ENCODE data around the gene PHYHD1. TPM values are rescaled to one million over a fixed set of nuclear protein-coding genes. Genes with fewer than 3 reads are reported as not detected.
"Not testable (repeated sequence)": the region's sequence is repeated elsewhere in the genome, so short reads cannot be mapped to it uniquely, and the experiment has no call there.

PHYHD1 gene
- total RNA-seq, 3 donors from 2014 or later: 24.3 to 67.0 (median 44.8) TPM

GRCh38 chr9:128940271-128940921, 19.6 kb downstream of the PHYHD1 start:
- intact Hi-C loops (cut with DNase I; ENCODE audit: low total_unique reads): loop anchor here (5.0 kb wide), 1 partner anchor 582 kb away; no protein-coding TSS in a partner anchor
- H3K4me1 ChIP-seq: no peaks in the 10 kb centered on the region
- no peaks in the 10 kb centered on the region for H3K27me3 ChIP-seq
- TF ChIP-seq POLR2A (IDR thresholded peaks at IDR 0.05) (no peak), CTCF (IDR thresholded peaks at IDR 0.05) (no peak), POLR2AphosphoS5 (IDR thresholded peaks at IDR 0.05) (no peak)
- no peak overlapping the region for H3K4me3 ChIP-seq
- no peaks in the 10 kb centered on the region for H3K9me3 ChIP-seq
- DNase-seq (ENCODE audit: low spot score in 2 of 2): no peak
- H3K27ac ChIP-seq: peak overlapping the region; percentile 48 to 58
- no peaks in the 10 kb centered on the region for H3K36me3 ChIP-seq

GRCh38 chr9:128940946-128941755, 20.4 kb downstream of the PHYHD1 start:
- Histone ChIP-seq H3K36me3 (no peaks in the 10 kb centered on the region), H3K27ac (peak overlapping the region; percentile 48 to 58), H3K9me3 (no peaks in the 10 kb centered on the region), H3K4me3 (no peak overlapping the region), H3K27me3 (no peaks in the 10 kb centered on the region), H3K4me1 (no peaks in the 10 kb centered on the region)
- intact Hi-C loops (cut with DNase I; ENCODE audit: low total_unique reads): loop anchor here (5.0 kb wide), 1 partner anchor 581 kb away; no protein-coding TSS in a partner anchor
- DNase-seq (ENCODE audit: low spot score in 2 of 2): no peak
- TF ChIP-seq POLR2AphosphoS5 (IDR thresholded peaks at IDR 0.05) (no peak), CTCF (IDR thresholded peaks at IDR 0.05) (no peak), POLR2A (IDR thresholded peaks at IDR 0.05) (no peak)

GRCh38 chr9:128943832-128944620, 23.2 kb downstream of the PHYHD1 start:
- intact Hi-C loops (cut with DNase I; ENCODE audit: low total_unique reads): loop anchor here (5.0 kb wide), 1 partner anchor 578 kb away; no protein-coding TSS in a partner anchor
- no peak for TF ChIP-seq POLR2A (IDR thresholded peaks at IDR 0.05)
- TF ChIP-seq POLR2AphosphoS5 (IDR thresholded peaks at IDR 0.05): no peak
- TF ChIP-seq CTCF (IDR thresholded peaks at IDR 0.05): no peak
- Histone ChIP-seq H3K27me3 (no peaks in the 10 kb centered on the region), H3K4me1 (no peaks in the 10 kb centered on the region), H3K36me3 (no peaks in the 10 kb centered on the region), H3K9me3 (no peaks in the 10 kb centered on the region), H3K4me3 (no peak overlapping the region), H3K27ac (peak overlapping the region; percentile 45 to 57)
- peak in 1 of 2 donors; percentile 5 for DNase-seq (ENCODE audit: low spot score in 2 of 2)

- H3K36me3 ChIP-seq; H3K9me3 ChIP-seq; H3K27ac ChIP-seq; H3K27me3 ChIP-seq; H3K4me3 ChIP-seq; H3K4me1 ChIP-seq; DNase-seq (ENCODE audit: low spot score in 2 of 2): not testable (repeated sequence)
- intact Hi-C loops (cut with DNase I; ENCODE audit: low total_unique reads): loop anchor here (5.0 kb wide), 2 partner anchors 577 to 1133 kb away; no protein-coding TSS in a partner anchor
Observed at GRCh38 chr9:128944966-128945365, 24.2 kb downstream of the PHYHD1 start.

GRCh38 chr9:128945798-128946501, 25.2 kb downstream of the PHYHD1 start:
- intact Hi-C loops (cut with DNase I; ENCODE audit: low total_unique reads): loop anchor here (5.0 kb wide), 1 partner anchor 1134 kb away; no protein-coding TSS in a partner anchor
- H3K27ac ChIP-seq: no peak overlapping the region
- TF ChIP-seq POLR2A (IDR thresholded peaks at IDR 0.05) (no peak), CTCF (IDR thresholded peaks at IDR 0.05) (no peak), POLR2AphosphoS5 (IDR thresholded peaks at IDR 0.05) (no peak)

More at GRCh38 chr9:128945798-128946501, 25.2 kb downstream of the PHYHD1 start:
- peak; percentile 15 to 43 for DNase-seq (ENCODE audit: low spot score in 2 of 2)
- Histone ChIP-seq H3K9me3 (no peaks in the 10 kb centered on the region), H3K4me3 (peak overlapping the region in 1 of 3 donors; percentile 89), H3K36me3 (no peaks in the 10 kb centered on the region), H3K27me3 (no peaks in the 10 kb centered on the region), H3K4me1 (no peaks in the 10 kb centered on the region)
